Liver (tissue), 9 donors: Measurements from ENCODE around the gene PCNT. TPM values are rescaled to one million over a fixed set of nuclear protein-coding genes. Genes with fewer than 3 reads are reported as not detected.

Source experiments
- DNase-seq: peaks from one replicate; pipeline ENCODE4 v3.0.0-alpha.2; 2017; ENCODE audit warnings: low spot score
- H3K27ac ChIP-seq, 2 donors: one replicate each; pipeline ENCODE4 v1.7.0; 2013; ENCODE audit warnings: inconsistent platforms in 2 of 2, low read length in 2 of 2, control low read depth in 1 of 2, low read depth in 1 of 2, mild to moderate bottlenecking in 1 of 2
- H3K27me3 ChIP-seq, 4 donors: one replicate each; pipeline versions ENCODE4 v1.6.1 to v1.7.0; 2013; ENCODE audit warnings: low read length in 3 of 4, inconsistent platforms in 1 of 4, mild to moderate bottlenecking in 1 of 4, moderate library complexity in 1 of 4; ENCODE audit not compliant: control insufficient read depth in 4 of 4, insufficient read depth in 4 of 4
- H3K36me3 ChIP-seq, 4 donors: one replicate each; pipeline versions ENCODE4 v1.6.1 to v1.7.0; 2013; ENCODE audit warnings: low read length in 3 of 4, mild to moderate bottlenecking in 3 of 4, low read depth in 1 of 4, moderate library complexity in 1 of 4; ENCODE audit not compliant: control insufficient read depth in 4 of 4, insufficient read depth in 3 of 4
- H3K4me1 ChIP-seq, 4 donors: one replicate each; pipeline versions ENCODE4 v1.6.1 to v1.7.0; 2013; ENCODE audit warnings: low read length in 3 of 4, mild to moderate bottlenecking in 3 of 4, moderate library complexity in 1 of 4; ENCODE audit not compliant: control insufficient read depth in 4 of 4, insufficient read depth in 4 of 4
- H3K4me3 ChIP-seq, 3 donors: one replicate each; pipeline versions ENCODE4 v1.6.1 to v1.7.0; 2013; ENCODE audit warnings: low read length in 3 of 3, control low read depth in 1 of 3, low read depth in 1 of 3, mild to moderate bottlenecking in 1 of 3
- H3K9ac ChIP-seq, 2 donors: one replicate each; pipeline ENCODE4 v1.7.0; 2013; ENCODE audit warnings: low read length in 2 of 2, mild to moderate bottlenecking in 2 of 2, moderate library complexity in 2 of 2, control low read depth in 1 of 2, low read depth in 1 of 2
- H3K9me3 ChIP-seq, 4 donors: one replicate each; pipeline versions ENCODE4 v1.6.1 to v1.7.0; 2013; ENCODE audit warnings: low read length in 3 of 4; ENCODE audit not compliant: control insufficient read depth in 4 of 4
- FOXA1 ChIP-seq: IDR thresholded peaks from 2 replicates; pipeline ENCODE4 v1.6.1; 2016; ENCODE audit warnings: antibody characterized with exemption
- FOXA2 ChIP-seq: IDR thresholded peaks from 2 replicates; pipeline ENCODE4 v1.6.1; 2016; ENCODE audit warnings: antibody characterized with exemption
- GABPA ChIP-seq, 2 donors: IDR thresholded peaks in 1 of 2; conservative IDR thresholded peaks in 1 of 2; 2 replicates each; pipeline ENCODE4 v1.6.1; 2016; ENCODE audit warnings: antibody characterized with exemption in 2 of 2, mild to moderate bottlenecking in 1 of 2, moderate library complexity in 1 of 2
- HNF4A ChIP-seq, 2 donors: conservative IDR thresholded peaks; 2 replicates each; pipeline ENCODE4 v1.6.1; 2016; ENCODE audit warnings: antibody characterized with exemption in 2 of 2, mild to moderate bottlenecking in 2 of 2
- HNF4G ChIP-seq: IDR thresholded peaks from 2 replicates; pipeline ENCODE4 v1.6.1; 2016; ENCODE audit warnings: antibody characterized with exemption
- JUND ChIP-seq, 2 donors: IDR thresholded peaks; 2 replicates each; pipeline ENCODE4 v1.6.1; 2016; ENCODE audit warnings: antibody characterized with exemption in 2 of 2
- MAX ChIP-seq: IDR thresholded peaks from 2 replicates; pipeline ENCODE4 v1.6.1; 2016; ENCODE audit warnings: antibody characterized with exemption
- NR2F2 ChIP-seq: IDR thresholded peaks from 2 replicates; pipeline ENCODE4 v1.6.1; 2016; ENCODE audit warnings: antibody characterized with exemption
- RAD21 ChIP-seq, 2 donors: IDR thresholded peaks; 2 replicates each; pipeline ENCODE4 v1.6.1; 2016; ENCODE audit warnings: antibody characterized with exemption in 2 of 2, mild to moderate bottlenecking in 2 of 2
- REST ChIP-seq: IDR thresholded peaks from 2 replicates; pipeline ENCODE4 v1.6.1; 2016; ENCODE audit warnings: antibody characterized with exemption, mild to moderate bottlenecking
- RXRA ChIP-seq, 2 donors: IDR thresholded peaks; 2 replicates each; pipeline ENCODE4 v1.6.1; 2017 to 2018; ENCODE audit warnings: antibody characterized with exemption in 2 of 2, mild to moderate bottlenecking in 1 of 2
- TAF1 ChIP-seq: conservative IDR thresholded peaks from 2 replicates; pipeline ENCODE4 v1.6.1; 2016; ENCODE audit warnings: antibody characterized with exemption, mild to moderate bottlenecking
- YY1 ChIP-seq: IDR thresholded peaks from 2 replicates; pipeline ENCODE4 v1.6.1; 2016; ENCODE audit warnings: antibody characterized with exemption, mild to moderate bottlenecking
- ZBTB33 ChIP-seq: IDR thresholded peaks from 2 replicates; pipeline ENCODE4 v1.6.1; 2016; ENCODE audit warnings: antibody characterized with exemption
- WGBS: extraction: QIAGEN DNeasy Blood & Tissue Kit; methylation state at CpG from one replicate; pipeline ENCODE4 v1.1.7; 2013; 5-methylcytosine and 5-hydroxymethylcytosine counted together
- polyA plus RNA-seq, 2 donors: library from polyadenylated mRNA; stranded (reverse) in 1 of 2; unstranded in 1 of 2; fragments of 200-250 nt in 1 of 2; fragments of >200 nt in 1 of 2; fragmentation: Nextera tagmentation in 1 of 2; extraction: Ambion mirVana in 1 of 2; gene quantifications; one replicate each; pipeline versions ENCODE4 v1.2.1 to v1.2.3, GENCODE V29; 2013 to 2015
- total RNA-seq, 2 donors: library from RNA; depleted of rRNA; stranded (reverse); fragments of >200 nt; gene quantifications; one replicate each; pipeline ENCODE4 v1.2.3, GENCODE V29; 2014
- donor health status: healthy.
- donor health status: healthy.
- donor health status: healthy.
- donor health status: healthy.
- donor health status: healthy.

PCNT gene
- total and polyA plus RNA-seq, 4 donors: 6.7 to 36.8 (median 15.2) TPM

GRCh38 chr21:46454634-46455390, 130.9 kb downstream of the PCNT start:
- H3K9ac ChIP-seq: no peak overlapping the region
- DNase-seq: no peak
- no peak overlapping the region for H3K4me3 ChIP-seq
- no peak overlapping the region for H3K27ac ChIP-seq
- H3K4me1 ChIP-seq: peaks cover 2 to 21% (median 16%) of the 10 kb centered on the region in 4 donors
- H3K9me3 ChIP-seq: no peaks in the 10 kb centered on the region
- TF ChIP-seq FOXA1 (no peak), FOXA2 (no peak), RAD21 (IDR thresholded peaks at IDR 0.05) (no peak), NR2F2 (no peak), GABPA (IDR thresholded peaks at IDR 0.05 in 1 of 2, conservative IDR thresholded peaks at IDR 0.05 in 1 of 2) (no peak)
- H3K36me3 ChIP-seq: no peaks in the 10 kb centered on the region
- 69% methylated on average over 4 of the region's 4 CpGs for WGBS
- H3K27me3 ChIP-seq: no peaks in the 10 kb centered on the region

GRCh38 chr21:46455575-46456385, 131.8 kb downstream of the PCNT start:
- no peak overlapping the region for H3K27ac ChIP-seq

GRCh38 chr21:46456750-46457149, 132.8 kb downstream of the PCNT start:
- 94% methylated on average over 4 of the region's 4 CpGs for WGBS
- Histone ChIP-seq H3K4me3 (no peak overlapping the region), H3K4me1 (peaks cover 2 to 21% (median 16%) of the 10 kb centered on the region in 4 donors), H3K36me3 (no peaks in the 10 kb centered on the region), H3K27me3 (no peaks in the 10 kb centered on the region), H3K9me3 (no peaks in the 10 kb centered on the region), H3K27ac (no peak overlapping the region), H3K9ac (no peak overlapping the region)
- DNase-seq: no peak
- TF ChIP-seq MAX (no peak), FOXA2 (no peak), HNF4G (no peak), NR2F2 (no peak), YY1 (no peak), RAD21 (IDR thresholded peaks at IDR 0.05) (no peak), ZBTB33 (no peak), HNF4A (conservative IDR thresholded peaks at IDR 0.05) (no peak), REST (no peak), TAF1 (no peak), FOXA1 (no peak), JUND (IDR thresholded peaks at IDR 0.05) (no peak)

More at GRCh38 chr21:46455575-46456385, 131.8 kb downstream of the PCNT start:
- peak; percentile 63 for DNase-seq
- peaks cover 2 to 21% (median 16%) of the 10 kb centered on the region in 4 donors for H3K4me1 ChIP-seq
- no peak overlapping the region for H3K9ac ChIP-seq
- no peaks in the 10 kb centered on the region for H3K9me3 ChIP-seq
- no peaks in the 10 kb centered on the region for H3K36me3 ChIP-seq
- no peaks in the 10 kb centered on the region for H3K27me3 ChIP-seq
- H3K4me3 ChIP-seq: no peak overlapping the region
- WGBS: 56% methylated on average over 10 of the region's 10 CpGs
- TF ChIP-seq ZBTB33: no peak
- no peak for TF ChIP-seq YY1
- TF ChIP-seq JUND (IDR thresholded peaks at IDR 0.05): peak in 1 of 2 donors; percentile 75
- TF ChIP-seq NR2F2: peak; percentile 77
- TF ChIP-seq RXRA (IDR thresholded peaks at IDR 0.05): peak in 1 of 2 donors; percentile 19
